ENCODE measurements around the gene UBE2D4.
"Not testable (repeated sequence)": the region's sequence is repeated elsewhere in the genome, so short reads cannot be mapped to it uniquely, and the experiment has no call there.

Gene UBE2D4

GRCh38 chr7:43985904-43986864, 59.9 kb downstream of the UBE2D4 start:
- H4K20me1 ChIP-seq (ENCODE audit: insufficient read depth, low read length); H3K27ac ChIP-seq (ENCODE audit: low read length); H3K4me1 ChIP-seq (ENCODE audit: insufficient read depth, low read length); H3K27me3 ChIP-seq (ENCODE audit: insufficient read depth, low read length, poor library complexity); H3K79me2 ChIP-seq (ENCODE audit: insufficient read depth, low read length); H2AFZ ChIP-seq (ENCODE audit: low read depth, low read length); H3K4me3 ChIP-seq (ENCODE audit: low read depth in 1 of 2, low read length in 2 of 2); H3K36me3 ChIP-seq (ENCODE audit: insufficient read depth, low read length); H3K9ac ChIP-seq (ENCODE audit: low read depth, low read length); H3K4me2 ChIP-seq (ENCODE audit: insufficient read depth, low read length); H3K9me3 ChIP-seq (ENCODE audit: insufficient read depth, low read length, severe bottlenecking): not testable (repeated sequence)
- peak; percentile 58 for TF ChIP-seq CTCF (IDR thresholded peaks at IDR 0.05; ENCODE audit: borderline replicate concordance, extremely low read depth, low read length, poor library complexity, severe bottlenecking)
- peak; percentile 76 for DNase-seq
- ATAC-seq (ENCODE audit: insufficient read depth, low read depth), result peak; percentile 80

GRCh38 chr7:43987476-43987875, 61.2 kb downstream of the UBE2D4 start:
- not testable (repeated sequence) for H3K9me3 ChIP-seq (ENCODE audit: insufficient read depth, low read length, severe bottlenecking)

GRCh38 chr7:43990011-43990585, 63.9 kb downstream of the UBE2D4 start:
- not testable (repeated sequence) for H3K4me1 ChIP-seq (ENCODE audit: insufficient read depth, low read length); H3K27me3 ChIP-seq (ENCODE audit: insufficient read depth, low read length, poor library complexity); H3K9me3 ChIP-seq (ENCODE audit: insufficient read depth, low read length, severe bottlenecking); H4K20me1 ChIP-seq (ENCODE audit: insufficient read depth, low read length); H3K4me2 ChIP-seq (ENCODE audit: insufficient read depth, low read length); H3K27ac ChIP-seq (ENCODE audit: low read length); H3K4me3 ChIP-seq (ENCODE audit: low read depth in 1 of 2, low read length in 2 of 2); H3K79me2 ChIP-seq (ENCODE audit: insufficient read depth, low read length); H3K9ac ChIP-seq (ENCODE audit: low read depth, low read length); ATAC-seq (ENCODE audit: insufficient read depth, low read depth); H2AFZ ChIP-seq (ENCODE audit: low read depth, low read length); DNase-seq; H3K36me3 ChIP-seq (ENCODE audit: insufficient read depth, low read length)

More at GRCh38 chr7:43987476-43987875, 61.2 kb downstream of the UBE2D4 start:
- H3K4me2 ChIP-seq (ENCODE audit: insufficient read depth, low read length); H3K27me3 ChIP-seq (ENCODE audit: insufficient read depth, low read length, poor library complexity); H3K4me1 ChIP-seq (ENCODE audit: insufficient read depth, low read length); H4K20me1 ChIP-seq (ENCODE audit: insufficient read depth, low read length); DNase-seq; H3K4me3 ChIP-seq (ENCODE audit: low read depth in 1 of 2, low read length in 2 of 2); H3K36me3 ChIP-seq (ENCODE audit: insufficient read depth, low read length); H2AFZ ChIP-seq (ENCODE audit: low read depth, low read length); H3K27ac ChIP-seq (ENCODE audit: low read length); ATAC-seq (ENCODE audit: insufficient read depth, low read depth); H3K79me2 ChIP-seq (ENCODE audit: insufficient read depth, low read length); H3K9ac ChIP-seq (ENCODE audit: low read depth, low read length): not testable (repeated sequence)

- H3K27ac ChIP-seq (ENCODE audit: low read length); DNase-seq; H3K36me3 ChIP-seq (ENCODE audit: insufficient read depth, low read length); H3K27me3 ChIP-seq (ENCODE audit: insufficient read depth, low read length, poor library complexity); H4K20me1 ChIP-seq (ENCODE audit: insufficient read depth, low read length); H3K4me3 ChIP-seq (ENCODE audit: low read depth in 1 of 2, low read length in 2 of 2); H3K4me2 ChIP-seq (ENCODE audit: insufficient read depth, low read length); ATAC-seq (ENCODE audit: insufficient read depth, low read depth); H3K9ac ChIP-seq (ENCODE audit: low read depth, low read length); H3K4me1 ChIP-seq (ENCODE audit: insufficient read depth, low read length); H2AFZ ChIP-seq (ENCODE audit: low read depth, low read length); H3K9me3 ChIP-seq (ENCODE audit: insufficient read depth, low read length, severe bottlenecking); H3K79me2 ChIP-seq (ENCODE audit: insufficient read depth, low read length): not testable (repeated sequence)
Observed at GRCh38 chr7:43990829-43991228, 64.6 kb downstream of the UBE2D4 start.

GRCh38 chr7:43992896-43993295, 66.7 kb downstream of the UBE2D4 start:
- not testable (repeated sequence) for H3K79me2 ChIP-seq (ENCODE audit: insufficient read depth, low read length); H3K36me3 ChIP-seq (ENCODE audit: insufficient read depth, low read length); H3K4me1 ChIP-seq (ENCODE audit: insufficient read depth, low read length); H3K27me3 ChIP-seq (ENCODE audit: insufficient read depth, low read length, poor library complexity); H3K9ac ChIP-seq (ENCODE audit: low read depth, low read length); H3K4me3 ChIP-seq (ENCODE audit: low read depth in 1 of 2, low read length in 2 of 2); H2AFZ ChIP-seq (ENCODE audit: low read depth, low read length); ATAC-seq (ENCODE audit: insufficient read depth, low read depth); DNase-seq; H3K27ac ChIP-seq (ENCODE audit: low read length); H4K20me1 ChIP-seq (ENCODE audit: insufficient read depth, low read length); H3K9me3 ChIP-seq (ENCODE audit: insufficient read depth, low read length, severe bottlenecking); H3K4me2 ChIP-seq (ENCODE audit: insufficient read depth, low read length)

GRCh38 chr7:43994681-43995080, 68.4 kb downstream of the UBE2D4 start:
- not testable (repeated sequence) for H3K4me2 ChIP-seq (ENCODE audit: insufficient read depth, low read length); H4K20me1 ChIP-seq (ENCODE audit: insufficient read depth, low read length); H3K36me3 ChIP-seq (ENCODE audit: insufficient read depth, low read length); DNase-seq; H3K27ac ChIP-seq (ENCODE audit: low read length); H3K9me3 ChIP-seq (ENCODE audit: insufficient read depth, low read length, severe bottlenecking); H2AFZ ChIP-seq (ENCODE audit: low read depth, low read length); H3K4me3 ChIP-seq (ENCODE audit: low read depth in 1 of 2, low read length in 2 of 2); H3K4me1 ChIP-seq (ENCODE audit: insufficient read depth, low read length); H3K79me2 ChIP-seq (ENCODE audit: insufficient read depth, low read length); H3K27me3 ChIP-seq (ENCODE audit: insufficient read depth, low read length, poor library complexity); H3K9ac ChIP-seq (ENCODE audit: low read depth, low read length)
- peak; percentile 17; the same call in 1 of the 3 replicates for ATAC-seq (ENCODE audit: insufficient read depth, low read depth)

GRCh38 chr7:43997532-43997931, 71.3 kb downstream of the UBE2D4 start, which contains the start of gene SPDYE1:
Gene SPDYE1, plus strand, starts transcription at chr7:43997897. Its CDS starts 2,053 bp downstream, at chr7:43999950.
- H4K20me1 ChIP-seq (ENCODE audit: insufficient read depth, low read length); H3K27me3 ChIP-seq (ENCODE audit: insufficient read depth, low read length, poor library complexity); ATAC-seq (ENCODE audit: insufficient read depth, low read depth); H2AFZ ChIP-seq (ENCODE audit: low read depth, low read length); H3K36me3 ChIP-seq (ENCODE audit: insufficient read depth, low read length); H3K79me2 ChIP-seq (ENCODE audit: insufficient read depth, low read length); H3K9me3 ChIP-seq (ENCODE audit: insufficient read depth, low read length, severe bottlenecking); H3K27ac ChIP-seq (ENCODE audit: low read length); H3K4me2 ChIP-seq (ENCODE audit: insufficient read depth, low read length); DNase-seq; H3K4me1 ChIP-seq (ENCODE audit: insufficient read depth, low read length); H3K4me3 ChIP-seq (ENCODE audit: low read depth in 1 of 2, low read length in 2 of 2); H3K9ac ChIP-seq (ENCODE audit: low read depth, low read length): not testable (repeated sequence)

Data from DND-41 (cell line).